ENCODE data around the gene ZFP82.

Gene ZFP82

DNA sequence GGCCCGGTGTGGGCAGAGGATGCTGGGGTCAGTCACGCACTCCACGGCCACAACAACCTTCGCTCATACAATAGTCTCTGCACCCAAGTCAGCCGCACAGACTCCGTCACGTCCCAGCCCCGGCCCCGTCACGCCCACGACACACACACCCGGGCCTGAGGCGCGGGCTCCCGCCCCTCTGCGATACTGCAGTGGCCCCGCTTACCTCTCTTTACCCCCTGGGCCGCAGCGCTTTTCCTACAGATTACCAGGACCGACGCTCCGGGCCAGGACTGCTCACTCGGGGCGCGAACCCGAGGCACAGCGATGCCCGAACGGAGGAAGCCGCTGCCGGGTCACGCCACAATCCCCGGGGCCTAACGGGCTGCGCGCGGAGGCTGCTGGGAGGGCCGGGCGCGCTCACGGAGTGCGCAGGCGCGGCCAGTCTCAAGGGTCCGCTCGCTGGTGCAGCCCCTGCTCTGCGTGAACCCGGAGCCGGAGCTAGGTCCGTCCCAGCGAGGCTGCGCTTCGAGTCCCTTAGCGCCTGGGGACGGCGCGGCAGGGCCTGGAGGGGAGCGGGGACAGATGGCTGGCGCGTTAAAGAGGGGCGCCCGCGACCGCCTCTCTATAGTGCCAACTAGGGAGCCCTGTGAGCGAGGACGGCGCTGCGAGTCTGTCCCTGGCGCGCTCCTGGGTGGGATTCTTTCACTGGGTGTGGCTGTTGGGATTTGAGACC, at the start of gene ZFP82:
Gene ZFP82, minus strand, starts transcription at position 358 of the 715 bp plus-strand sequence. CDS start 8,855 bp downstream, outside the sequence.
- DNase-seq: peak; percentile 77

DNA sequence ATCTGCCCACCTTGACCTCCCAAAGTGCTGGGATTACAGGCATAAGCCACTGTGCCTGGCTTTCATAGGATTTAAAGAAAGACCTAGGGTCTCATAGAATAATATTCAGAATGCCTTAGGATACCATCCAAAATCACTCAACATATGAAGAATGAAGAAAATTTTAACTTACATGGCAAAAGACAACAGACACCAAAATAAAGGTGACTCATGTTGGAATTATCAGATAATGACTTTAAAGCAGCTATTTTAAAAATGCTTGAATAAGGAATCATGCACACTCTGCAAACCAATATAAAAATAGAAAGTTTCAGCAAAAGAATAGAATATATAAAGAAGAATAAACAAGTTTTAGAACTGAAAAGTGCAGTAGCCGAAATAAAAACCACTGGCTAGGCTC, 41.6 kb upstream of the ZFP82 start:
- no peak for DNase-seq

DNA sequence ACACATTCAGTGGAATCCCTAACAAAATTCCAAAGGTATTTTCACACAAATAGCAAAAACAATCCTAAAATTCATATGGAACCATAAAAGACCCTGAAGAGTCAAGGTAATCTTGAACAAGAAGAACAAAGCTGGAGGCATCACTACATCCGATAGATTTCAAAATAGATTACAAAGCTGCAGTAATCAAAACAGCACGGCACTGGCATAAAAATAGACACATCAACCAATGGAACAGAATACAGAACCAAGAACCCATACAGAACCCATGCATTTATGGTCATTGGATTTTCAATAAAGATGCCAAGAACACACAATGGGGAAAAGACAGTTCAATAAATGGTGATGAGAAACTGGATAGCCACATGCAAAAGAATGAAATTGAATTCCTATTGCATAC, 38.4 kb upstream of the ZFP82 start:
- DNase-seq: no peak

DNA sequence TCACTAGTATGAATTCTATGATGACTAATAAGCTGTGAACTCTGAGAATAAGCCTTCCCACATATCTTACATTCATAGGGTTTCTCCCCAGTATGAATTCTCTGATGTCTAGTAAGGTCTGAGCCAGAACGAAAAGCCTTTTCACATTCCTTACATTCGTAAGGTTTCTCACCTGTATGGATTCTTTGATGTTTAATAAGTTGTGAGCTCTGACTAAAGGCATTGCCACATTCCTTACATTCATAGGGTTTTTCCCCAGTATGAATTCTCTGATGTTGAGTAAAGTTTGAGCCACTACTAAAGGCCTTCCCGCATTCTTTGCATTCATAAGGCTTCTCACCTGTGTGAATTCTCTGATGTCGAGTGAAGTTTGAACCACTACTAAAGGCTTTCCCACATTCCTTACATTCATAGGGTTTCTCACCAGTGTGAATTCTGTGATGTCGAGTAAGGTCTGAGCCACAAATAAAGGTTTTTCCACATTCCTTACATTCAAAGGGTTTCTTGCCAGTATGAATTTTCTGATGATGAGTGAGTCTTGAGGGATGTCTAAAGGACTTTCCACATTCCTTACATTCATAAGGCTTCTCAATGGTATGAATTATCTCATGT, 30.7 kb upstream of the ZFP82 start:
- DNase-seq: no peak

DNA sequence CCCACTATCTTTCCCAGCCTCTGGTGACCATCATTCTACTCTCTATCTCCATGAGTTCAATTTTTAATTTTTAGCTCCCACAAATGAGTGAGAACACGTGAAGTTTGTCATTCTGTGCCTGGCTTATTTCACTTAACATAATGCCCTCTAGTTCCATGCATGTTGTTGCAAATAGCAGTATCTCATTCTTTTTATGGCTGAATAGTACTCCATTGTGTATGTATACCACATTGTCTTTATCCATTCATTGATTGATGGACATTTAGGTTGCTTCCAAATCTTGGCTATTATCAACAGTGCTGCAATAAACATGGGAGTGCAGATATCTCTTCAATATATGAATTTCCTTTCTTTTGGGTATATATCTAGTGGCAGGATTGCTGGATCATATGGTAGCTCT, 22.9 kb upstream of the ZFP82 start:
- no peak for DNase-seq

DNA sequence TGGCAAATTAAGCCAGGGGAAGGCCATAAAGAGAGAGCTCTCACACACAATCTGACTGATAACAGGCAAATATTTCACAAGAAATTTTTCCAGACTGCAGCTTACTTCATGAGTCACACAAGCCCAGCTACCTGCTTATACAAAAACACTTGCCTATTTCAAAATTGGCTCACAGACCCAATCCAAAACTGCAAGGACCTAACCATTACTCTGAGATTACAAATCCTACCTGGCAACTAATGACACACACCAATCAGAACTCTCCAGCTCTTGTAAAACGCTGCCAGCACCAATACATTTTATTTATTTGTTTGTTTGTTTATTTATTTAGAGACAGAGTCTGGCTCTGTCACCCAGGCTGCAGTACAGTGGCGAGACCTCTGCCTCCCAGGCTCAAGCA, 18.1 kb upstream of the ZFP82 start:
- no peak for DNase-seq

DNA sequence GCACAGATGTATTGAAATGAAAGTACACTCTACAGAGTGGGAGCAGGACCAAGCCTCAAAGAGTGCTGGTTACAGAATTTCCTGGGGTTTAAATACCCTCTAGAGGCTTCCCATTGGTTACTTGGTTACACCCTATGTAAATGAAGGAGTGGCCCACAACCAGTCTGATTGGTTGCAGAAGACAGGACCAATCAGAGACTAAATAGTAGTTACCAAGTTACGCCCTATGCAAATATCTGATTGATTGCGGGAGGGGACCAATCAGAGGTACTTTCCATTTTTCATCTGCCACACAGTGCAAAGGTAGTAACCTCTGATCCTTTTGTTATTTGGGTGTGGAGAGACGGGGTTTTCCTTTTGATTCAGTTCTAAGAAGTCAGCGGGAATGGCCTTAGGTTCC, 5.5 kb upstream of the ZFP82 start:
- DNase-seq: no peak

DNA sequence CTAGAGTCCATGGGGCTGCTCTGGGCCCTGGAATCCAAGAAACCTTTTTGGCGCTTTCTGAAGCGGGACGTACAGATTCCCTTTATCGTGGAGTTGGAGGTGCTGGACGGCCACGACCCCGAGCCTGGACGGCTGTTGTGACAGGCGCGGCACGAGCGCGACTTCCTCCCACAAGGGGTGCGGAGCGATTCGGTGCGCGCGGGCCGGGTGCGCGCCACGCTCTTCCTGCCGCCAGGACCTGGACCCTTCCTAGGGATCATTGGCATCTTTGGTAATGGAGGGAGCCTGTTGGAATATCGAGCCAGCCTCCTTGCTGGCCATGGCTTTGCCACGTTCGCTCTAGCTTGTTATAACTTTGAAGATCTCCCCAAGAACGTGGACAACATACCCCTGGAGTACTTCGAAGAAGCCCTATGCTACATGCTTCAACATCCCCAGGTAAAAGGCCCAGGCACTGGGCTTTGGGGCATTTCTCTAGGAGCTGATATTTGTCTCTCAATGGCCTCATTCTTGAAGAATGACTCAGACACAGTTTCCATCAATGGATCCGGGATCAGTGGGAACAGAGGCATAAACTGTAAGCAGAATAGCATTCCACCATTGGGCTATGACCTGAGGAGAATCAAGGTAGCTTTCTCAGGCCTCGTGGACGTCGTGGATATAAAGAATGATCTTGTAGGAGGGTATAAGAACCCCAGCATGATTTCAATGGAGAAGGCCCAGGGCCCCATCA, 3.5 kb upstream of the ZFP82 start:
- DNase-seq: no peak

DNA sequence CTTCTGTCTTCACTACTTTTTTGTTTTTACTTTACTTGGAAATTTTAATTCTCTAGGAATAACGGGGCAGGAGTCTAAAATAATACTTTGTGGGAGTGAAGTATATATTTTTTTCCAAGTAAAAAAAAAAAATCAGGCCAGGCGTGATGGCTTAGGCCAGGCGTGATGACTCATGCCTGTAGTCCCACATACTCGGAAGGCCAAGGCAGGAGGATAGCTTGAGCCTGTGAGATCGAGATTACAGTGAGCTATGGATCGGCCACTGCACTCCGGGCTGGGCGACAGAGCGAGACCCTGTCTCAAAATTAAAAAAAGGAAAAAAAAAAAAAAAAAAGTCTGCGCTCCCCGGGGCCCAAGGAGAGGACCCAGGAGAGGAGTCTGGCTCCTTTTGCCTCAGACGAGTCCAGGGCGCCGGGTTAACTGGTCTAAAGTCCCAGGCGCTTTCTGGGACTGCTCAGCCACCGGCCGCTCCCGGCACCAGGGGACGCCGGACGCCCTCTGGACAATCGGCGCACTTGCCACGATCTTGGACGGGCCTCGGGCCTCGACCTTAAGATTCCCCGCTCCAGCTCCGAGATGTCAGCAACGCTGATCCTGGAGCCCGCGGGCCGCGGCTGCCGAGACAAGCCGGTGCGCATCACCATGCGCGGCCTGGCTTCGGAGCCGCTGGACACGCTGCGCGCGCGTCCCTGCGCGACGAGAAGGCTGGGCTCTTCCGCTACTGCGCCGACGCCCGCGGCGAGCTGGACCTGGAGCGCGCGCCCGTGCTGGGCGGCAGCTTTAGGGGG, 2.7 kb upstream of the ZFP82 start:
- no peak for DNase-seq

DNA sequence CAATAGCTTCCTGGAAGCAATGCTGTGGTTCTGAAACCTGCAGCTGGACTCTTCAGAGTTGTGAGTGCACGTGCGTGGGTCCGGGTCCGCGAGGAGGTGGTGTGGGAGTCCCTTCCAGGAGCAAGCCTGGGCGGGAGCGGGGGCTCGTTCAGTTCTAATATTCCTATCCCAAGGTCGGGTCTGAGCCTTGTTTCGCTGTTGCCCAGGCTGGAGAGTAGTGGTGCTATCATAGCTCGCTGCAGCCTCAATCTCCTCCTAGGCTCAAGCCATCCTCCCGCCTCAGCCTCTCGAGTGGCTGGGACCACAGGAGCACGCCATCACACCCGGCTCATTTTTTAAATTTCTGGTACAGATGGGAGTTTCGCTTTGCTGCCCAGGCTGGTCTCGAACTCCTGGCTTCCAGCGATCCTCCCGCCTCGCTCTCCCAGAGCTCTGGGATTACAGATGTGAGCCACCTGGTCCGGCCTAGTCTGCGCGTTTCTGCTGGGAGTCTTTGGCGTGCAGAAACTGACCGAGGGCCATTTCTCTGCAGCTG, 625 bp downstream of the ZFP82 start:
- DNase-seq: no peak

DNA sequence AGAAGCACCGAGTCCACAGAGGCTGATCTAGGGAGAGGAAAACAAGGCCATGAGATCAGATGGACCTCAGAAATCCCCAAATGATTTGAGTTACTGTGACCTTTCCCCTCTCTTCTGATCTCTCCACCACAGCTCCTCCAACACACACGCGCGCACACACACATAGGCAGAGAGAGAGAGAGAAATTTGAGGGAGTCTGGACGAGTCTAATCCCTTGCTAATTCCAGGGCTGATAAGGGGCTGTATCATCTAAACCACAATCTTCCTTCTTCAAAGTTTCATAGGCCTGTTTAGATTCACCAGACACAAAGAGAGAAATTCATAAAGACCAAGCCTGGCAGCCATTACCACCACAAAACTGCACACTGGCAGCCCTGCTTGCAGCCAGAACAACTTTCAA, 8.6 kb downstream of the ZFP82 start:
- no peak for DNase-seq

DNA sequence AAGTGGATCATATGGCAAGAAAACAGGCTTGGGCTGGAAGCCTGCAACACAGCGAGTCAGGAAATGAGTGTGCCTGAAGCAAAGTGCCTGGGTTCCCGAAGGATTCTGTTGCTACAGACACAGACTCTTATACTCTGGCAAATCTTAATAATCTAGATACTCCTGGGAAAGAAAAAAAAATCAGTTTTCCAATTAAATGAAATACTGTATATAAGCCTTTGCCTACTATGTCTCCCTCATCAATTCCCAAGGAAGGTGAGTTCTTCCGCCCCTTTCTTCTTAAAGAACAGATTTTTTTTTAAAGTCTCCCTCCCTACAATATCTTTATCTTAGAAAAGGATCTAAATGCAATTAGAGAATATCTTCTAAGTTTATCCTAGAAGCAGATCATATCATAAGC, 10.3 kb downstream of the ZFP82 start:
- DNase-seq: no peak

DNA sequence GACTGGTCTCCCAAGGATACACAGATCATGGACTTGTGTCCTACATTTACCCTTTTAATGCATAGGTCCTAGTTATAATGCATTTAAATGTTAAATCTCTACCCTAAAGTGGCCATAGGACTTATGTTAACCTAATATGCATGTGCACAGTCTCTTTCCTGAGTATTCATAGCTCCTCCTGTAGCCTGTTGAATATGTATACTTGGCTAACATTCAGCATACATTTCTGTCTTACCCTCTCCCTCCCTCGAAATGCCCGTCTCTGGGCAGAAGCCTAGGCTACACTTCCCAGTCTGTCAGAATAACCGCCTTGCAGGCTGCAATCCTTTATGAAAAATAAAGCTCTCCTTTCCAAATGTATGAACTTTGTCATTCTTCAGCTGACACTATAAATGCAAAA, 13.9 kb downstream of the ZFP82 start:
- DNase-seq: no peak

DNA sequence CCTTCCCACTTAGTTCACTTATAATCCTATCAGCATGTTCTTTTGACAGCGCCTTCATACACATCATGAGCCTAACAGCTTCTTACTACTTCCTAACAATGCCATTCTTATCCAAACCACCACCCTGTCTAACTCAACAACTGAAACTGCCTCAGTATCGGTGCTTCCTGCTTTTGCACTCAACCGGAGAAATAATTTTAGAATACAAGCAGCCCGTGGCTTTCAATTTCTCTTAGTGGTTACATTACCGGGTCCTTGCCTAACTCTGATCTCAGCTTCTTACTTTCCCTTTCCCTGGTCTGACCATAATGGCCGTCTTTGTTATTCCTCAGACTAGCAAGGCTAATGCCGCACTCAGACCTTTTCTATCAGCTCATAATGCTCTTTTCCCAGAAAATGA, 17.0 kb downstream of the ZFP82 start:
- DNase-seq: no peak

DNA sequence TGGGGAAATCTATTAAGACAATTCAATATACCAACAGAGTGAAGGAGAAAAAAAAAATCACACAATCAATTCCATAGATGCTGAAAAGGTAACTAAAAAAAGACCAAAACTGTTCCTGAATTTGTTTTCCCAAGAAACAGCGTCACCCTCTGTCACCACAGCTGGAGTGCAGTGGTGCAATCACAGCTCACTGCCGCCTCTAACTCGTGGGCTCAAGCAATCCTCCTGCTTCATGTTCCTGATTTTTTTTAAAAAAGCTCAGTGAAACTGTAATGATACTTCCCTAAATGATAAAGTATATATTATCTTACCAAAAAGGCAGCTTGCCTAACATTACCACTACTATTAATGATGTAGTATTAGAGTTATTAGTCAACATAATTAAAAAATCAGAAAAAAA, 19.9 kb downstream of the ZFP82 start:
- no peak for DNase-seq

DNA sequence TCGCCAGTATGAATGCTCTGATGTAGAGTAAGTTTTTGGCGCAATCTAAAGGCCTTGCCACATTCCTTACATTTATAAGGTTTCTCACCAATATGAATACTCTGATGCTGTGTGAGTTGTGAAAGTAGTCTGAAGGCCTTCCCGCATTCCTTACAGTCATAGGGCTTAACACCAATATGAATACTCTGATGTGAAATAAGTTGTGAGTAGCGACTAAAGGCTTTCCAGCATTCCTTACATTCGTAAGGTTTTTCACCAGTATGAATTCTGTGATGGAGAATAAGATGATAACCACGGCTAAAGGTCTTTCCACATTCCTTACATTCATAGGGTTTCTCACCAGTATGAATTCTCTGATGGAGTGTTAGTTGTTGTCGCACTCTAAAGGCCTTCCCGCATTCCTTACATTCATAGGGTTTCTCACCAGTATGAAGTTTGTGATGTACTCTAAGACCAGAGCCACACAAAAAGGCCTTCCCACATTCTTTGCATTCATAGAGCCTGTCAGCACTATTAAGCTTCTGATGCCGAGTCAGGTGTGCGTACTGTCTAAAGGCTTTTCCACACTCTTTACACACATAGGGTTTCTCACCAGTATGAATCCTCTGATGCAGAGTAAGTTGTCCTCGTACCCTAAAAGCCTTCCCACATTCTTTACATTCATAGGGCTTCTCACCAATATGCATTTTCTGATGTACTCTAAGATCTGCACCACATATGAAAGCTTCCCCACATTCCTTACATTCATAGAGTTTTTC, 25.3 kb downstream of the ZFP82 start:
- DNase-seq: no peak

DNA sequence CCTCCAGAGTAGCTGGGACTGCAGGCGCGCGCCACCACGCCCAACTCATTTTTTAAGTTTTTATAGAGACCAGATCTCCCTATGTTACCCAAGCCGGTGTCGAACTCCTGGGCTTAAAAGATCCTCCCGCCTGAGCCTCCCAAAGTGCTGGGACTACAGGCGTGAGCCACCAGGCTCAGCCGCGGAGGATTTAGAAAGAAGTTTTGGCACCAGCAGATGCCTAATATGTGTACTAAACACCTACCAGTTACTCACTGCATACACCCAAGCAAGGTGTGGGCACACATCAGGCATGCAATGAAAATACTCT, 39.0 kb downstream of the ZFP82 start:
- no peak for DNase-seq

DNA sequence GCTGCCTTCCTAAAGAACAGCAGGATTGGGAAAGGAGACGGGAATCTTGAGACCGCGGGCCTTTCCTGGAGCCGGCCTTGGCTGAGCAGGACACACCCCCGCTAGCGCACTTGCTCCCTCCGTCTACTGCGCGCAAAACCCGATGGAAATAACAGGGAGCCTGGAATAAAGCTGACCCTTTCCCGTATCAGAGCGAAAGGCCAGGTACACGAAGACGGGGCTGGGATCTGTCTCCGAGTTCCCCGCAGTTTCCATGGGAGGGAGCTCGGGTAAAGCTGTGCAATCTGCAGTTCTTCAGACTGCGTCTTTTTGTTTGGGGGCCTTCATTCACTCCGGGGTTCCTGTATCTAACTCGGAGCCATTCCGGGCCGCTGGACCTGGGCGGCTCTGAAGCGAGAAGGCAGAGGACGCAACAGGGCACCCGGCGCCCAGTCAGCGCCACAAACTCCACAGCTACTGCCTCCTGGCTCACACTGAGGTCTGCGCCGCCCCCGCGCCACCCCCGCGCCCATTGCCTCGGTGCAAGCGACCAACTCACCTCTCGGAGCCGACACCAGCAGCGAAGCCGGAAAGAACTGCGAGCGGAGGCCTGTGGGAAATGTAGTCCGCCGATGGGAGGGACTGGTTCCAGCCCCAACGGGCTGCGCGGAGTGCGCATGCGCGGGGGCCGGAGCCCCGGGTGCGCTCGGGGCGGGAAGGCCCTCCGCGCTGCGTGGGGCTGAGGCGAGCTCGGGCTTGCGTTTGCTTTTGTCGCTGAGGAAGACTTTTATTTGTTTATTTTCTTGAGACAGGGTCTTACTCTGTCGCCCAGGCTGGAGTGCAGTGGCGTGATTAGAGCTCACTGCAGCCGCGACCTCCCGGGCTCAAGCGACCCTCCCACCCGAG, 39.6 kb downstream of the ZFP82 start, which contains the start of gene ZFP14:
Gene ZFP14, minus strand, starts transcription at position 577 of the 885 bp plus-strand sequence. CDS start 11,309 bp downstream, outside the sequence.
- peak; percentile 91 for DNase-seq

DNA sequence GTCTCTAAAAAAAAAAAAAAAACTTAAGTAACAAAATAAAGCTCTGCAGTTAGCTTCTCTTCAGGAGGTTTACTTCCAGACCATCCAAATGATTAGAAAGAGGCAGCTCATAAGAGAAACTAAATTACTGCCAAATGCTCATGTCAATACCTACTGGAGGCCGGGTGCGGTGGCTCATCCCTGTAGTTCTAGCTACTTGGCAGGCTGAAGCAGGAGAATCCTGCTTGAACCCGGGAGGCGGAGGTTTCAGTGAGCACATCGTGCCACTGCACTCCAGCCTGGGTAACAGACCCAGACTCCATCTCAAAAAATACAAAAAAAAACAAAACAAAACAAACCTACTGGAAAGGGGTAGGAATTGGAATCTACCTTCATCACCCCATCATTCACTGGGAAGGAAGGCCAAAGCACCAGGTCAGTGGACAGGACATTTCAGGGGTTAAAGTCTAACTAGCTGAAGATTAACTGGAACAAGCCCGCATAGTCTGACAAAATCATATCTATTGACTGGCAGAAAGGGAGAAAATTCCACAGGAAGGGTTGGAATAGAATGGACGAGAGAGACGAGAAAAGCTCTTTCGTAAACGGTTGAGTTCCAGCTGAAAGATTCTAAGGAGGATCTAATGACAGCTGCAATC, 40.8 kb downstream of the ZFP82 start:
- DNase-seq: no peak

DNA sequence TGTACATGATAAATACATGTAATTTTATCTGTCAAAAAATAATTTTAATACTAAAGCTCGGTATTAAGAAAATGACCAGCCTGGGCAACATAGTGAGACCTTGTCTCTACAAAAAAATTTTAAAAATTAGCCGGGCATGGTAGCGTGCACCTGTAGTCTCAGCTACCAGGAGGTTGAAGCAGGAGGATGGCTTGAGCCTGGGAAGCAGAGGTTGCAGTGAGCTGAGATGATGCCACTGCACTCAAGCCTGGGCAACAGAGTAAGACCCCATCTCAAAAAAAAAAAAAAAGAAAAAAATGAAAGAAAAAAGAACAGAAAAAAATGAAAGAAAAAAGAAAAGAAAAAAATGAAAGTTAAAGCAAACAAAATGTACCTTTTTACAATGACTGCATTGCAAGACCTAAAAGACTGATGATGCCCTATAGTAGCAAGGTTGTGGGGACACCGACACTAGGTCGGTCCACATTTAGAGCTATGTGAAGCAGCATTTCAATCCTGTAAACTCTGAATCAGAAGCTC, 44.7 kb downstream of the ZFP82 start:
- DNase-seq: no peak

DNA sequence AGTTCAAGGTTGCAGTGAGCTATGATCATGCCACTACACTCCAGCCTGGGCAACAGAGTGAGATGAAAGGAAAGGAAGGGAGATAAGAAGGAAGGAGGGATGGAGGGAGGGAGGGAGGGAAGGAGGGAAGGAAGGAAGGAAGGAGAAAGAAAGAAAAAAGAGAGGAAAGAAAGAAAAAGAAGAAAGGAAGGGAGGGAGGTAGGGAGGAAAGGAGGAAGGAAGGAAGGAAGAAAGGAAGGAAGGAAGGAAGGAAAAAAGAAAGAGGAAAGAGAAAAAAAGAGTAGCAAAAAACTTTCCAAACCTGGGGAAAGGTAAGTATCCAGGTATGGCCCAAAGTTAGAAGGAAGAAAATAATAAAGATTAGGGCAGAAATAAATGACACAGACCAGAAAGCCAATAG, 46.6 kb downstream of the ZFP82 start:
- DNase-seq: no peak
